NCI-H345 (cell line): ENCODE measurements around the gene FNIP1.
"Not testable (repeated sequence)": the region's sequence is repeated elsewhere in the genome, so short reads cannot be mapped to it uniquely, and the experiment has no call there.

ENCODE experiments used
- DNase-seq: peaks from one replicate; lab custom pipeline; 2025; lab: John Stamatoyannopoulos, UW

The FNIP1 gene

GRCh38 chr5:131637694-131638093, 159.1 kb downstream of the FNIP1 start:
- no peak for DNase-seq

- DNase-seq = peak; percentile 52
Measured at GRCh38 chr5:131635684-131636572, 160.9 kb downstream of the FNIP1 start.

- DNase-seq = peak; percentile 98
Measured at GRCh38 chr5:131634996-131635683, 161.7 kb downstream of the FNIP1 start, which contains the start of gene RAPGEF6. TSS of gene RAPGEF6 (minus strand) at chr5:131635229. CDS start at chr5:131635030, 199 bp downstream.

- DNase-seq = peak; percentile 37
Measured at GRCh38 chr5:131634666-131634995, 162.2 kb downstream of the FNIP1 start.

- DNase-seq = no peak
Measured at GRCh38 chr5:131634238-131634637, 162.6 kb downstream of the FNIP1 start.

GRCh38 chr5:131633830-131634229, 163.0 kb downstream of the FNIP1 start:
- no peak for DNase-seq

GRCh38 chr5:131630963-131631350, 165.9 kb downstream of the FNIP1 start:
- no peak for DNase-seq

- DNase-seq = no peak
Measured at GRCh38 chr5:131630208-131630962, 166.4 kb downstream of the FNIP1 start.

GRCh38 chr5:131628990-131629389, 167.8 kb downstream of the FNIP1 start:
- no peak for DNase-seq

GRCh38 chr5:131627207-131627865, 169.5 kb downstream of the FNIP1 start:
- no peak for DNase-seq

- DNase-seq = no peak
Measured at GRCh38 chr5:131622633-131623032, 174.2 kb downstream of the FNIP1 start.

GRCh38 chr5:131621164-131621563, 175.7 kb downstream of the FNIP1 start:
- DNase-seq = not testable (repeated sequence)

- DNase-seq = no peak
Measured at GRCh38 chr5:131619102-131619501, 177.7 kb downstream of the FNIP1 start.

- DNase-seq = no peak
Measured at GRCh38 chr5:131617140-131617822, 179.5 kb downstream of the FNIP1 start.

- no peak for DNase-seq
Measured at GRCh38 chr5:131615957-131616356, 180.9 kb downstream of the FNIP1 start.

- no peak for DNase-seq
Measured at GRCh38 chr5:131613423-131613822, 183.4 kb downstream of the FNIP1 start.

GRCh38 chr5:131611064-131611381, 185.8 kb downstream of the FNIP1 start:
- no peak for DNase-seq

- no peak for DNase-seq
Measured at GRCh38 chr5:131610198-131611063, 186.4 kb downstream of the FNIP1 start.

- no peak for DNase-seq
Measured at GRCh38 chr5:131609774-131610173, 187.0 kb downstream of the FNIP1 start.

GRCh38 chr5:131608597-131608996, 188.2 kb downstream of the FNIP1 start:
- no peak for DNase-seq
